ENCODE results near the gene VAV2.
A peak's percentile ranks its signal among the peaks of the same experiment; 100 is the strongest.

The VAV2 gene

DNA sequence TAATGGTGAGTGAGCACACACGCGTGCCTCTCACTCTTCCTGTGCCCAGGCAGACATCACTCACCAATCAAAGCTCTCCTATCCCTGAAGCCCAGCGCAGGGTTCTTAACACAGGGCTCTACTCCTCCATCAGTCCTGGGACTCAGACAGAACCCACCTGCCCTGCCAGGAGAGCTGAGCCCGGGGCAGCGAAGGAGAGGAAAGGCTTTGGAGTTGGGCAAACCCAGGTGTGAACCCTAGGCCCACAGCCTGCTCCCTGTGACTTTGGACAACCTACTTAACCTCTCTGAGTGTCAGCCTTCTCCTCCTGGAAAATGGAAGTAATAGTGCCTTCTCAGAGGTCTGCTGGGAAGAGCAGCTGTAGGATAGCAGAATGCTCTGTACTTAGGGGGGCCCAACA lies 155.3 kb downstream of the VAV2 start:
- H3K27ac ChIP-seq = peak overlapping the region; percentile 88
- TF ChIP-seq, protein P1, sequence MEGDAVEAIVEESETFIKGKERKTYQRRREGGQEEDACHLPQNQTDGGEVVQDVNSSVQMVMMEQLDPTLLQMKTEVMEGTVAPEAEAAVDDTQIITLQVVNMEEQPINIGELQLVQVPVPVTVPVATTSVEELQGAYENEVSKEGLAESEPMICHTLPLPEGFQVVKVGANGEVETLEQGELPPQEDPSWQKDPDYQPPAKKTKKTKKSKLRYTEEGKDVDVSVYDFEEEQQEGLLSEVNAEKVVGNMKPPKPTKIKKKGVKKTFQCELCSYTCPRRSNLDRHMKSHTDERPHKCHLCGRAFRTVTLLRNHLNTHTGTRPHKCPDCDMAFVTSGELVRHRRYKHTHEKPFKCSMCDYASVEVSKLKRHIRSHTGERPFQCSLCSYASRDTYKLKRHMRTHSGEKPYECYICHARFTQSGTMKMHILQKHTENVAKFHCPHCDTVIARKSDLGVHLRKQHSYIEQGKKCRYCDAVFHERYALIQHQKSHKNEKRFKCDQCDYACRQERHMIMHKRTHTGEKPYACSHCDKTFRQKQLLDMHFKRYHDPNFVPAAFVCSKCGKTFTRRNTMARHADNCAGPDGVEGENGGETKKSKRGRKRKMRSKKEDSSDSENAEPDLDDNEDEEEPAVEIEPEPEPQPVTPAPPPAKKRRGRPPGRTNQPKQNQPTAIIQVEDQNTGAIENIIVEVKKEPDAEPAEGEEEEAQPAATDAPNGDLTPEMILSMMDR (conservative IDR thresholded peaks at IDR 0.05) = no peak

DNA sequence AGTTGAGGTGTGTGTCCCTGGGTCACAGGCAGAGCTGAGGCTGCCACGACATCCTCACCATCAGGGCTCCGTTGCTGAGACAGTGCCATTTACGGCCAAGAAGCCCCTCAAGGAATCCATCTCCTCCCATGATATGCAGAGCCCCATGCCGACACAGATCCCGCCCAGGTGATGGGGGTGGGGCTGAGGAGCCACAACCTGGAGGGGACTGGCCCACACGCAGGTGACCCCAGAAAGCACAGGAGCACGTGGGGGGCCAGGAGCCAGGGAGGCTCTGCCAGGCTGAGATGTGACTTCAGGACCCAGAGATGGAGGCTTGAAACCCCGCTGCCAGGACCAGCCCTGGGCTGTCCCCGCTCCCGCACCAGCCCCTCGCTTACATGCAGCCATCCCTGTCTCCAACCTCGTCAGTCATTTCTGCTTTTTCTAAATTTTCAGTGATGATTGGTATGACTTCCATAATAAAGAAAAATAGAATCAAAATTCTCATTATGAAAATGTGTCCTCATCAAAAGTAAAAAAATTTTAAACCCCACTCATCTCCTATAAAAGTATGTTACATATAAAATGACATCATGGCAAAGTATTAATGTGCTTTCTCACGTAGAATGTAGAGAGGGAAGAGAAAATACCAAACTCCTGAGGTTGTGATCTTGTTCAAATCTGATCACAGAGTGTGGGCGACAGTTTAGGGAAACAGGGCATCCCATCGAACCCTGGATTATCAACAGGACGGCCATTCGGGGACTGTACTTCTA lies 155.9 kb downstream of the VAV2 start:
- TF ChIP-seq, protein P1 (conservative IDR thresholded peaks at IDR 0.05) = no peak

DNA sequence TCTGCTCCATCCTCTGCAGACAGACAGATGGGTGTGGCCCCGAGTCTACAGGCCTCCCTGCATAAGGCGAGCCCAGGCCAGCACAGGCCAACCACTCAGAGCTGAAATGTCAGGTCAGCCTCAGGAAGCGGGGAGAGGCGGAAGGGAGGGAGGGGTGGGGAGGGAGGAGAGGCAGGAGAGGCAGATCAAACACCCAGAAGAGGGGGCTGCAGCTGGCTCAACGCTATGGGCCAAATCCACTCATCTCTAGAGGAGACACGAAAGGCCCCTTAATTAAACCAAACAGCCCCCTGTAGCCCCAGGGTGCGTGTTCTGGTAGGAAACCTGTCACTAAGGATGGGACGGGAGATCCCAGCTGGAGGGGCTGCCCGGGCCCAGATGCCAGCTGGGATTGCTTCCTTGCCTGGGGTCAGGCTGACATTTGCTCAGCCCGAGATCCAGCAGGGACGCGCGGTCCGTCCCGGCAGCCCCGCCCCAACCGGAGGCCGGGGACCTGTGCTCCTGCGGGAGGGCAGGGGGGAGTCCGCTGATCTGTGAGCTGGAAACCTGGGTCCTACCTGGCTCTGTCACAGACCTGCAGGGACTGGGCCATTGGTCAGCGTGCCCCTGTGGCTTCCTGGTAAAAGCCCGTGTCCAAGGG lies 156.7 kb downstream of the VAV2 start:
- TF ChIP-seq, protein P1 (conservative IDR thresholded peaks at IDR 0.05) = no peak
- peak overlapping the region; percentile 88; the same call in 1 of the 2 replicates for H3K27ac ChIP-seq

More for the DNA sequence above, 155.9 kb downstream of the VAV2 start:
- H3K27ac ChIP-seq = peak overlapping the region; percentile 88

DNA sequence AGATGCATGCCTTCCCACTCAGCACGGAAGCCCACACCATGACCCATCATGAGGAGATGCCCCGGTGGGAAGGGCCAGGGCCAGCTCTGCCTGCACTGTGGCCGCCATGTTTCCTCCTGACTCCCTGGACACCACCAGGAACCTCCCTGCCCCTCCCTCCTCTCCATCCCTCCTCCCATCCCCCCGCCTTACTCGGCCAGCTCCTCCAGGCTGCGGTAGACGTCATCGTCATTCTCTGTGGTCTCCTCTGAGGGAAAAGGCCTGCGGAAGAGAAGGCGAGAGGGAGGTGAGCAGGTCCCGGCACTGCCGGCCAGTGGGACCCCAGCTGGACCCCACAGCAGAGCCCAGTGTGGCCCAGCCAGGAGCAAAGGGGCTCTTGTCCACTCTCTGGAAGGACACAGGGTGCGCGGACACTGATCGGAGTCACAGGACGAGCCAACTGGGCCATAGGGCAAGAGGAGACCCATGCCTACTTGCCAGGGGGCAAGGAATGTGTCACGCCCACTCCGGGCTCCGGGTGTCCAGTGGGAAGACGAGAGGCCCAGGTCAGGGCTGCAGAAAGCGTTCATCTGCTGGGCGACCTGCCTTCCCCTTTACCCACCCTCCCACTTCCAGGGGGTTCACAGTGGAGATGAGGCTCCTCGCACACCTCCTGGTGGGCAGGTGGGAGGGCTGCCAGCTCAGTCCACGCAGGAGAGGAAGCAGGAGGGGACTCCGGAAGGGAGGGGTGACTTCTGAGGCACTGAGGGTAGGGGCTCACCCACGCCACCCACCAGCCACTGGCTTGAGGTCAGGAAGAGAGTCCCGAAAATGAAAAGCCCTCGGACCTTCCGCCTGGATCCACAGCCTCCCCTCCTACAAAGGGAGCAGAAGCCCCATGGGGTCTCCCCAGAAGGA lies 157.8 kb downstream of the VAV2 start:
- peak overlapping the region; percentile 7; the same call in 1 of the 2 replicates for H3K27ac ChIP-seq

DNA sequence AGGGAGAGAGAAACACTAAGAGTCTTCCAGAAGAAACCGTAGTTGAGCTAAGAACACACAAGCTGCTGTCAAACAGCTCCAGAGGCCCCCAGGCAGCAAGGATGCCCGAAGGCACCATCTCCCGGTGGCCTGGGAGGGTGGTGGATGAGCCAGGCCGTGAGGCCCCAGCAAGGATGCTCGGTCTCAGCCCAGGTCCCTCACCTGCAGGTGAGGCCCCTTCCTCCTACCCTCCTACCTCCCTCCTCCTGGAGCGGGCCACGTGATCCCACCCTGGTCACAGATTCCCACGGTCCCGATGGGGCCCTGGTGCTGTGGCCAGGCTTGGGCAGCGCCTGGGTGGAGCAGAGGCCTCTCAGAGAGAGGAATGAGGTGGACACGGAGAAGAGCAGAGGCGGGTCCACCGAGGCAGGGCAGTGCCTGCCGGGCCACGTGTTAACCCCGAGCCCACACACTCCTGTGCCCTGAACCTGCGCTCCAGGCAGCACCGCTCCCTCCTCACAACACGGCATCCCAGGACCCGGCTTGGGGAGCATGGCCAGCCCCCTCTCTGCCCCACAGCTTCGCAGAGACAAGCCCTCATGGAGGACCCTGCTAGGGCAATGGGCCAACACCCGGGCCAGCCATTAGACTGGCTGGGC lies 158.6 kb downstream of the VAV2 start:
- no peak overlapping the region for H3K27ac ChIP-seq
- TF ChIP-seq, protein P1 (conservative IDR thresholded peaks at IDR 0.05) = no peak

More for the DNA sequence above, 157.8 kb downstream of the VAV2 start:
- TF ChIP-seq, protein P1 (conservative IDR thresholded peaks at IDR 0.05) = no peak

DNA sequence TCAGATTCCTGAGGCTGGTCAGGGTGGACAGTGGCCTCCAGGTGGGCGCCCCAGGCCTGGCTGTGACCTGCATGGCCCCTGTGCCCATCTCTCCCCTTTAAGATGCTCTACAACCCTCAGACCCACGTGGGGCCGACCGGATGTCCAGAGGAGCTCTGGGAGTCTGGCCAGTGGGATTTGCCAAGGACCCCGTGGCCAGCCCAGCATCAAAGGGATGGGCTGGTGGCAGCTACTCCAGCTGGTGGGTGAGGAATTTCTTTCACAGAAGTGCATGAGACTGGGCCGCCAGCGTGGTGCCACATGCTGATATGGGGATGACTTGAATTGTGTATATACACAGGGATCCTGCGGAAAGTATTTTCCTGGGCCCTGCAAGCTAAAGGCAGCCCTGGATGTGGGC lies 159.2 kb downstream of the VAV2 start:
- TF ChIP-seq, protein P1 (conservative IDR thresholded peaks at IDR 0.05) = no peak
- H3K27ac ChIP-seq = no peak overlapping the region

Data from VCaP (cell line).